Stimulated activated CD8-positive, alpha-beta memory T cell treated with anti-CD3 and anti-CD28 coated beads, Interleukin-4, amount 100 ng/mL, for 4 hours (primary cell): Measurements from ENCODE around the gene BLOC1S1.

Experiments used
- DNase-seq, 2 donors: peaks; one replicate each; pipeline ENCODE4 v3.0.0-alpha.2; 2020; ENCODE audit warnings: low read depth in 2 of 2, low spot score in 1 of 2

BLOC1S1 gene

GRCh38 chr12:55726971-55727370 lies 11.1 kb downstream of the BLOC1S1 start:
- DNase-seq = no peak

- DNase-seq = no peak
Measured at GRCh38 chr12:55727643-55728185, 11.9 kb downstream of the BLOC1S1 start.

- DNase-seq = no peak
Measured at GRCh38 chr12:55728186-55728938, 12.5 kb downstream of the BLOC1S1 start.

GRCh38 chr12:55728939-55729818 lies 13.3 kb downstream of the BLOC1S1 start, which contains the start of gene CD63:
Gene CD63, minus strand, starts transcription at chr12:55729009. Its CDS starts 668 bp downstream, at chr12:55728341.
- peak; percentile 38 to 66 for DNase-seq

- no peak for DNase-seq
Measured at GRCh38 chr12:55729819-55730818, 14.3 kb downstream of the BLOC1S1 start.

- no peak for DNase-seq
Measured at GRCh38 chr12:55732288-55732687, 16.4 kb downstream of the BLOC1S1 start.

GRCh38 chr12:55733021-55733555 lies 17.2 kb downstream of the BLOC1S1 start:
- DNase-seq = no peak

- no peak for DNase-seq
Measured at GRCh38 chr12:55733858-55734257, 18.0 kb downstream of the BLOC1S1 start.

- no peak for DNase-seq
Measured at GRCh38 chr12:55734595-55734994, 18.7 kb downstream of the BLOC1S1 start.

GRCh38 chr12:55736076-55736475 lies 20.2 kb downstream of the BLOC1S1 start:
- DNase-seq = no peak

GRCh38 chr12:55736780-55737580 lies 21.1 kb downstream of the BLOC1S1 start:
- DNase-seq = no peak

GRCh38 chr12:55737581-55738122 lies 21.8 kb downstream of the BLOC1S1 start:
- DNase-seq = no peak

- DNase-seq = peak; percentile 53 to 60
Measured at GRCh38 chr12:55738123-55739024, 22.5 kb downstream of the BLOC1S1 start.

- DNase-seq = no peak
Measured at GRCh38 chr12:55739025-55739378, 23.2 kb downstream of the BLOC1S1 start.

GRCh38 chr12:55741931-55742680 lies 26.3 kb downstream of the BLOC1S1 start:
- no peak for DNase-seq

GRCh38 chr12:55742719-55743405 lies 27.0 kb downstream of the BLOC1S1 start, which contains the start of gene GDF11:
Gene GDF11, plus strand, starts transcription at chr12:55743122. Its CDS starts 195 bp downstream, at chr12:55743317.
- DNase-seq = no peak
